ACC112 (cell line): ENCODE data around the gene CSMD2.

Source experiments
- H2AFZ ChIP-seq: fragments of 200-600 bp; sonication (generic); one replicate; pipeline ENCODE4 v1.6.0; 2017; ENCODE audit warnings: antibody characterized with exemption, low read length; ENCODE audit not compliant: unreplicated experiment
- H3K27ac ChIP-seq: fragments of 200-600 bp; sonication (generic); 2 replicates; pipeline ENCODE4 v1.5.1; 2014; ENCODE audit warnings: low read depth, mild to moderate bottlenecking, antibody characterized with exemption, low read length, moderate library complexity
- H3K27me3 ChIP-seq: fragments of 200-600 bp; sonication (generic); 2 replicates; pipeline ENCODE4 v1.6.1; 2014; ENCODE audit warnings: mild to moderate bottlenecking, antibody characterized with exemption, low read length, moderate library complexity, mixed read lengths; ENCODE audit not compliant: insufficient read depth
- H3K36me3 ChIP-seq: fragments of 200-600 bp; sonication (generic); 2 replicates; pipeline ENCODE4 v1.6.1; 2016; ENCODE audit warnings: mild to moderate bottlenecking, antibody characterized with exemption, low read length, moderate library complexity, mixed read lengths; ENCODE audit not compliant: insufficient read depth
- H3K4me1 ChIP-seq: fragments of 200-600 bp; sonication (generic); one replicate; pipeline ENCODE4 v1.6.1; 2016; ENCODE audit warnings: low read length, mixed read lengths; ENCODE audit not compliant: insufficient read depth, unreplicated experiment, control insufficient read depth
- H3K4me3 ChIP-seq: fragments of 200-600 bp; sonication (generic); 2 replicates; pipeline ENCODE4 v1.5.1; 2014; ENCODE audit warnings: mild to moderate bottlenecking, low read depth, low read length
- H3K79me2 ChIP-seq: fragments of 200-600 bp; sonication (generic); one replicate; pipeline ENCODE4 v1.6.0; 2016; ENCODE audit warnings: low read length; ENCODE audit not compliant: control insufficient read depth, unreplicated experiment, insufficient read depth

The CSMD2 gene

GRCh38 chr1:33473900-33474299, 691.1 kb downstream of the CSMD2 start:
- H3K4me3 ChIP-seq: peak overlapping the region; percentile 87

DNA sequence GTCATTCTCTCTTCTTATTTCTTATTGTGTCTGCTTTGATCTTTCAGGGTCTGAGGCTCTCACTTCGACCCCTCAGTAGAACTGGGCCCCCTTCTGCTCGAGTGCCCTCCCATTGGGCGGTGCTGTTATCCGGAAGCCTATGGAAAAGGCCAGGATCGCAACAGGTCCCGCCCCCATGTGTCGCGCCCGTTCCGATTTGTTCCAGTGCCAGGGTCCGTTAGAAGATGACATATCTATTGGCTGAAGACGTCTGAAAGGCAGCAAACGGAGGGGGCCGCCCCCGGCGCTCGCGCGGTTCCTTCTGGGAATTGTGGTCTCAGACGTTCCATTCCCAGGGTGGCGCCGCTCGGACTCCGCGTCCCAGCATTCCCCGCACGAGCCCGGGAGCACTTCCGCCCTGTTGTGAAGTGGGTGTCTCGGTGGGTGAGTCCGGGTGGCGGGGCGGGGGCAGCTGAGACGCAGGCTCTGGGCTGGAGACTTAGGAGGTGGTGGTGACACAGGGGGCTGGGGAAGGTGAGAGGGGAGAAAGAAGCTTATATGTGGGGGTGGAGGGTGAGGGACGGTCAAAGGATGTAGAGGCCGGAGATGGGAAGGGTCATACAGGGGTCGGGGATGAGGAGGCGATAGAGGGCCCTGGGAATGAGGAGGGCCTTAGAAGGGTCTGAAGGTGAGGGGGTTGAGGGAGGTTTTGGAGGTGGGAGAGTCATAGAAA, 692.6 kb downstream of the CSMD2 start, which contains the start of gene ZSCAN20:
ZSCAN20 (plus strand) TSS at position 377 of the 712 bp plus-strand sequence. CDS start 6,644 bp downstream, outside the sequence.
- Histone ChIP-seq H3K27ac (peak within 1 kb of the TSS; percentile 16; the same call in 1 of the 2 replicates), H3K27me3 (no peaks in the 10 kb centered on the region), H2AFZ (peak within 1 kb of the TSS; percentile 94), H3K4me3 (peak within 1 kb of the TSS; percentile 87), H3K79me2 (peaks cover 5% of the 10 kb centered on the region), H3K4me1 (peaks cover 25% of the 10 kb centered on the region), H3K36me3 (no peaks in the 10 kb centered on the region)

More at GRCh38 chr1:33473900-33474299, 691.1 kb downstream of the CSMD2 start:
- H3K27ac ChIP-seq: no peak overlapping the region
- no peak overlapping the region for H2AFZ ChIP-seq
- H3K36me3 ChIP-seq: no peaks in the 10 kb centered on the region
- H3K27me3 ChIP-seq: no peaks in the 10 kb centered on the region
- H3K4me1 ChIP-seq: peaks cover 25% of the 10 kb centered on the region
- H3K79me2 ChIP-seq: peaks cover 5% of the 10 kb centered on the region

DNA sequence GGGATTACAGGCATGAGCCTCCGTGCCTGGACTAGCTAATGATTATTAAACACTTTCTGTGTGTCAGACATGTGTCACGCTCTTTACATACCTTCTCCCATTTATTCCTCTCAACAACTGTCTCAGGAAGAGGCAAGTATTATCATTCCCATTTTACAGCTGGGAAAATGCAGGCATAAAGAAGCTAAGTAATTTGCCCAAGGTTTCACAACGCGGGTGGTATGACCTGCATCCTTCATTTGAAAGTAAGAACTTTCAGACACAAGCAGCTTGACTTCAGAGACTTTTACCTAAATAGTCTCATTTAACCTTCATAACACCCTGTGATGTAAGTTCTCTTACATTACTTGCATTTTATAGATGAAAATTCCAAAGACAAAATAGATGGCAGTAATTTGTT, 693.6 kb downstream of the CSMD2 start:
- no peaks in the 10 kb centered on the region for H3K27me3 ChIP-seq
- no peak overlapping the region for H3K4me3 ChIP-seq
- H3K36me3 ChIP-seq: no peaks in the 10 kb centered on the region
- H3K27ac ChIP-seq: 0 out of 2 replicates have a peak overlapping the region, but pooled peaks have one; percentile 16
- peak overlapping the region; percentile 94 for H2AFZ ChIP-seq
- peaks cover 5% of the 10 kb centered on the region for H3K79me2 ChIP-seq
- H3K4me1 ChIP-seq: peaks cover 25% of the 10 kb centered on the region

DNA sequence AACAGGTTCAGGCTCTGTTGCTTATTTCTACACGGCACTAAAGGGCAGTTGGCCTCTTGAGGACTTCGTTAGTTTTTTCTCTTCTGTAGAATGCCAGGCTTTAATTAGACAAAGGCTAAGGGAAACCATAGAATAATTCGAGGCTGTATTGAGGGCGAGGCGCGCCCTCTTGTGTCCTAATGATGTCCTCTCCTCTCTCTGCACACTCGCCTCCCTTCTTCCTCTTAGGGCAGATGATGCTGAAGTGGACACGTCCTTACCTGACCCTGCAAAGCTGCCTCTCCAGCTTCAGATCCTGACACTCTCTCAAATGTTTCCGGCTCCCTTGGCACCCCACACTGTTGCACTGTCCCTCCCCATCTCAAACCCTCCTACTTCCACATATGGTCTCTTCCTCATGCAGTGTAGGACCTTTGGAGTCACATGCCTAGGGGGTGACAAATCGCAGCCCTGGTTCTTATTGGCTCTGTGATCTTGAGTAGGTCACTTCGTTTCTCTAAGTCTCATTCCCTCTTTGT, 694.5 kb downstream of the CSMD2 start:
- Histone ChIP-seq H3K4me1 (peaks cover 25% of the 10 kb centered on the region), H3K27me3 (no peaks in the 10 kb centered on the region), H3K36me3 (no peaks in the 10 kb centered on the region), H3K27ac (peak overlapping the region; percentile 59), H2AFZ (peak overlapping the region; percentile 59), H3K4me3 (no peak overlapping the region), H3K79me2 (peaks cover 5% of the 10 kb centered on the region)

DNA sequence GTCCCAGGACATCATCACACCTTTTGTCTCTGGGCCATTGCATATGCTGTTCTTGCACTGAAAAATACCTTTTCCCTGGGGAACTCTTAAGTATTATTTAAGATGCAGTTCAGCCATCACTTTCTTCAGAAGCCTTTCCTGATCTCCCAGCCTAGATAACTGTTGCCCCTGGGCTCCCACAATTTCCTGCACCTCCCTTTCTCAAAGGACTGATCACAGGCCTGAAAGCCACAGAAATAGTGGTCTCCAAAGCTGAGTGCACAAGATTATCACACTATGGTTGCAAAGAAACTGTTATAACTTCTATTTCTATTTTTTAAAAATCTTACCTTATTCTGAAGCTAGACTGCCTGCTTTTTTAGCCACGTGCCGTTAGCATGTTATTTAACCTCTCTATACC, 695.3 kb downstream of the CSMD2 start:
- no peak overlapping the region for H3K27ac ChIP-seq
- H3K4me1 ChIP-seq: peaks cover 25% of the 10 kb centered on the region
- no peaks in the 10 kb centered on the region for H3K36me3 ChIP-seq
- H3K79me2 ChIP-seq: peaks cover 5% of the 10 kb centered on the region
- no peak overlapping the region for H2AFZ ChIP-seq
- H3K27me3 ChIP-seq: no peaks in the 10 kb centered on the region
- H3K4me3 ChIP-seq: no peak overlapping the region

DNA sequence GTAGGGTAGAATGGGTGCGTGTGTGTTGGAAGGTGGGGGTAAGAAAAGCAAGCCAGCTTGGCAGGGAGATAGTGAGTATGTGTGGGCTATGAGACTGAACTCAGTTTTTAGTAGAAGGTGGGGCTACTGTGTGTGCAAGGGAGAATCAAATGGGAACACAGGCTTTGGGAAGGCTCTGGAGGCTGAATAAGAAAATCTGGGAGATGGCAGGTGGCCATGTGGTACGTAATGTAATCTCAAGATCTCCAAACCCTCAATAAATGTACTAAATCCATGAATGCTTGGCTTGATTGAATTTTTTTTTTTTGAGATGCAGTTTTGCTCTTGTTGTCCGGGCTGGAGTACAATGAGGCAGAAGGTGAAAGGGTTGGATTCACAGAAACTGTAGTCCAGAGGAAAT, 696.1 kb downstream of the CSMD2 start:
- H3K4me3 ChIP-seq: no peak overlapping the region
- no peaks in the 10 kb centered on the region for H3K27me3 ChIP-seq
- H2AFZ ChIP-seq: no peak overlapping the region
- H3K36me3 ChIP-seq: no peaks in the 10 kb centered on the region
- H3K4me1 ChIP-seq: peaks cover 22% of the 10 kb centered on the region
- no peak overlapping the region for H3K27ac ChIP-seq
- H3K79me2 ChIP-seq: peaks cover 5% of the 10 kb centered on the region

GRCh38 chr1:33468531-33468930, 696.5 kb downstream of the CSMD2 start:
- no peaks in the 10 kb centered on the region for H3K36me3 ChIP-seq
- H3K4me1 ChIP-seq: peaks cover 17% of the 10 kb centered on the region
- no peak overlapping the region for H3K4me3 ChIP-seq
- no peaks in the 10 kb centered on the region for H3K27me3 ChIP-seq
- no peak overlapping the region for H2AFZ ChIP-seq
- H3K79me2 ChIP-seq: peaks cover 5% of the 10 kb centered on the region
- H3K27ac ChIP-seq: no peak overlapping the region

- Histone ChIP-seq H3K4me1 (peaks cover 12% of the 10 kb centered on the region), H3K27me3 (no peaks in the 10 kb centered on the region), H3K36me3 (no peaks in the 10 kb centered on the region), H3K79me2 (peaks cover under 1% of the 10 kb centered on the region), H3K27ac (no peak overlapping the region), H3K4me3 (no peak overlapping the region), H2AFZ (no peak overlapping the region)
Measured at GRCh38 chr1:33468011-33468410, 697.0 kb downstream of the CSMD2 start.

GRCh38 chr1:33466159-33466558, 698.9 kb downstream of the CSMD2 start:
- Histone ChIP-seq H3K27ac (no peak overlapping the region), H3K36me3 (no peaks in the 10 kb centered on the region), H3K4me1 (peaks cover 5% of the 10 kb centered on the region)

GRCh38 chr1:33465316-33465715, 699.7 kb downstream of the CSMD2 start:
- H3K4me1 ChIP-seq: peaks cover under 1% of the 10 kb centered on the region
- H2AFZ ChIP-seq: no peak overlapping the region
- H3K4me3 ChIP-seq: no peak overlapping the region
- H3K27ac ChIP-seq: no peak overlapping the region
- H3K27me3 ChIP-seq: no peaks in the 10 kb centered on the region
- H3K36me3 ChIP-seq: no peaks in the 10 kb centered on the region
- no peaks in the 10 kb centered on the region for H3K79me2 ChIP-seq

More at GRCh38 chr1:33466159-33466558, 698.9 kb downstream of the CSMD2 start:
- H3K4me3 ChIP-seq: no peak overlapping the region
- no peaks in the 10 kb centered on the region for H3K27me3 ChIP-seq
- H2AFZ ChIP-seq: no peak overlapping the region
- H3K79me2 ChIP-seq: no peaks in the 10 kb centered on the region

DNA sequence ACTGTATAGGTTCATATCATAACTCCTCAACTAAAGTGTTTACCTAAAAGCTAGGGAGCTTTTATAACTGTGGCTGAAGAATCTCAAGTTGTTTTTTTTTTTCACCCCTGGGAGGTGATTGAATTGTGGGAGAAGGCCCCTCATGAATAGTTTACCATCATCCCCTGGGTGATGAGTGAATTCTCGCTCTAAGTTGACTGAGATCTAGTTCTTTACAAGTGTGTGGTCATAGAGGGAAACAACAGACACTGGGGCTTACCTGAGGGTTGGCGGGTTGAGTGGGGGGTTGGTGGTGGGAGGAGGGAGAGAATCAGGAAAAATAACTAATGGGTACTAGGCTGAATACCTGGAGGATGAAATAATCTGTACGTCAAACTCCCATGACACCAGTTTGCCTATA, 700.5 kb downstream of the CSMD2 start:
- Histone ChIP-seq H3K79me2 (no peaks in the 10 kb centered on the region), H2AFZ (no peak overlapping the region), H3K27me3 (no peaks in the 10 kb centered on the region), H3K36me3 (no peaks in the 10 kb centered on the region), H3K4me1 (peaks cover 8% of the 10 kb centered on the region), H3K4me3 (no peak overlapping the region), H3K27ac (no peak overlapping the region)
